Measurements from ENCODE around the gene GALNT18. TPM values are rescaled to one million over a fixed set of nuclear protein-coding genes. Genes with fewer than 3 reads are reported as not detected.

The GALNT18 gene
- total RNA-seq, 2 donors from 2014 or later = 28.2 to 57.8 TPM

DNA sequence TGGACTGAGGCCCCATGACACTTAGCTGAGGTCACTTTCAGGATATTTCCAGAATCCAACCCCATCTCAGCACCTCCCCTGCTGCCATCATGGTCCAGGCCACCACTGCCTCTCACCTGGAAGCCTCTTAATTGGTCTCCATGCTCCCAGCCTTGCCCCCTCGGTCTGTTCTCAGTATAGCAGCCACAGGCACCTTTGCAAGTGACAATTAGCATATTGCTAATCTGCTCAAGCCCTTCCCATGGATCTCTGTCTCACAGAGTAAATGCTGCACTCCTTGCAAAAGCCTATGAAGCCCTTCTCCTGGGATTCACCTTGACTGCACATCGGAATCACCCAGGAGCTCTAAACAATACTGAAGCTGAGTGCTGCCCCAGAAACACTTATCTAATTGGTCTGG lies 175.2 kb downstream of the GALNT18 start:
- Histone ChIP-seq H3K36me3 (no peaks in the 10 kb centered on the region), H3K4me1 (ENCODE audit: control insufficient read depth in 1 of 2, low read depth in 2 of 2) (peaks cover 6 to 40% of the 10 kb centered on the region in 2 donors), H3K27me3 (replicated peaks; ENCODE audit: insufficient read depth) (no peaks in the 10 kb centered on the region), H3K9me3 (no peaks in the 10 kb centered on the region), H3K4me3 (no peak overlapping the region), H3K27ac (no peak overlapping the region)
- DNase-seq (ENCODE audit: low spot score) (no peak), ATAC-seq (ENCODE audit: insufficient number of reproducible peaks, low FRiP score, low read depth) (no peak)
- TF ChIP-seq, protein P1, sequence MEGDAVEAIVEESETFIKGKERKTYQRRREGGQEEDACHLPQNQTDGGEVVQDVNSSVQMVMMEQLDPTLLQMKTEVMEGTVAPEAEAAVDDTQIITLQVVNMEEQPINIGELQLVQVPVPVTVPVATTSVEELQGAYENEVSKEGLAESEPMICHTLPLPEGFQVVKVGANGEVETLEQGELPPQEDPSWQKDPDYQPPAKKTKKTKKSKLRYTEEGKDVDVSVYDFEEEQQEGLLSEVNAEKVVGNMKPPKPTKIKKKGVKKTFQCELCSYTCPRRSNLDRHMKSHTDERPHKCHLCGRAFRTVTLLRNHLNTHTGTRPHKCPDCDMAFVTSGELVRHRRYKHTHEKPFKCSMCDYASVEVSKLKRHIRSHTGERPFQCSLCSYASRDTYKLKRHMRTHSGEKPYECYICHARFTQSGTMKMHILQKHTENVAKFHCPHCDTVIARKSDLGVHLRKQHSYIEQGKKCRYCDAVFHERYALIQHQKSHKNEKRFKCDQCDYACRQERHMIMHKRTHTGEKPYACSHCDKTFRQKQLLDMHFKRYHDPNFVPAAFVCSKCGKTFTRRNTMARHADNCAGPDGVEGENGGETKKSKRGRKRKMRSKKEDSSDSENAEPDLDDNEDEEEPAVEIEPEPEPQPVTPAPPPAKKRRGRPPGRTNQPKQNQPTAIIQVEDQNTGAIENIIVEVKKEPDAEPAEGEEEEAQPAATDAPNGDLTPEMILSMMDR (IDR thresholded peaks at IDR 0.05) = no peak

DNA sequence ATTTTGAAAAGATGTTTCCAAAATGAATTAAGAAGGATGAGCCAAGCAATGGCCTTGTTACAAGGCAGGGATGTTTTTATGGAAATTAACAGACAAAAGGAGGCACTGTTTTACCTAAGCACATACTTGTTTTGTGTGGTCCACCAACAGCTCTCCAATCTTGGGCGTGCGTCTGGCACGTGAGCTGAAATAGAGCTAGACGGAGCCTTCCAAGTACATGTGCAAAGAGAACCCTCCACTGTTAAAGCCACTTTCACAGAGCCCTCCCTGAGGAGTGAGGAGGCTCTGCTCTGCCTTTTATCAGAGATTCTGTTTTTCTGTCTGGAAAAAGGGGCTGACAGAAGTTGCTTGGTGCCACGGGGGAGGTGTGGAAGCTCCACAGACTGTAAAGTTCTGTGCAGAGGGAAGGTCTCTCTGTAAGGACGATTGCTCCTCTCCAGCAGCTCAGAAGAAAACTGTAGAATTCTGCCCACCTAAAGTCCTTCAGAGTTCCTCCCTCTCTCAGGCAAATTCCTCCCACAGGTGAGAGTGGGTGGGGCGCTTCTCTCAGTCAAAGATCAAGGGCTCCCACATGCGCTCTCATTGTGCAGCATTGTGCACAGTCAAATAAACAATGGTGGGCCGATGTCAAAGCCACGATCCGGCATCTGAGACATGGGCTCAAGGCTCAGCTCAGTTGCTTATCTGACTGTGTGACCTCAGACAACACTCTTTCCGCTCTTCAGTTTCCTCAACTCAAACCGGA lies 176.2 kb downstream of the GALNT18 start:
- H3K27ac ChIP-seq = no peak overlapping the region
- peaks cover 0 to 31% of the 10 kb centered on the region in 2 donors for H3K4me1 ChIP-seq (ENCODE audit: control insufficient read depth in 1 of 2, low read depth in 2 of 2)
- TF ChIP-seq, protein P1 (IDR thresholded peaks at IDR 0.05) = no peak
- ATAC-seq (ENCODE audit: insufficient number of reproducible peaks, low FRiP score, low read depth) (no peak), DNase-seq (ENCODE audit: low spot score) (no peak)
- H3K27me3 ChIP-seq (replicated peaks; ENCODE audit: insufficient read depth) = no peaks in the 10 kb centered on the region
- no peaks in the 10 kb centered on the region for H3K36me3 ChIP-seq
- H3K9me3 ChIP-seq = no peaks in the 10 kb centered on the region
- no peak overlapping the region for H3K4me3 ChIP-seq

DNA sequence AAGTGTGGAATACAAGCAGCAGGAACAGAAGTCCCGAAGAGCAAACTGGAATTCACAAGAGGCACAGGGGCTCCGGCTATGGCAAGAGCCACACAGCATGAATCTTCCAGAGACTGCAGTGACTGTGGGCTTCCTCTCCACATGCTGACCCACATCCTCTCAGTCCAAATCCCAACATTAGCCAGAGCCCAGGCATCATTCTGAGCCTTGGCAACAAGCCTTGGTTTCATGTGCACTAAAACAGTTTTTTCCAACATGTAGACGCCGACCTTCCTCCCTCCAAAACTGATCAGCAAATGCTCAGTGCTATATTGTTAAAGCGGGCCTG lies 177.0 kb downstream of the GALNT18 start:
- DNase-seq (ENCODE audit: low spot score) (no peak), ATAC-seq (ENCODE audit: insufficient number of reproducible peaks, low FRiP score, low read depth) (no peak)
- peaks cover 0 to 26% of the 10 kb centered on the region in 2 donors for H3K4me1 ChIP-seq (ENCODE audit: control insufficient read depth in 1 of 2, low read depth in 2 of 2)
- peak overlapping the region; percentile 39 to 68 for H3K27ac ChIP-seq
- no peaks in the 10 kb centered on the region for H3K9me3 ChIP-seq
- H3K27me3 ChIP-seq (replicated peaks; ENCODE audit: insufficient read depth) = no peaks in the 10 kb centered on the region
- H3K36me3 ChIP-seq = no peaks in the 10 kb centered on the region
- no peak overlapping the region for H3K4me3 ChIP-seq
- TF ChIP-seq, protein P1 (IDR thresholded peaks at IDR 0.05) = no peak

DNA sequence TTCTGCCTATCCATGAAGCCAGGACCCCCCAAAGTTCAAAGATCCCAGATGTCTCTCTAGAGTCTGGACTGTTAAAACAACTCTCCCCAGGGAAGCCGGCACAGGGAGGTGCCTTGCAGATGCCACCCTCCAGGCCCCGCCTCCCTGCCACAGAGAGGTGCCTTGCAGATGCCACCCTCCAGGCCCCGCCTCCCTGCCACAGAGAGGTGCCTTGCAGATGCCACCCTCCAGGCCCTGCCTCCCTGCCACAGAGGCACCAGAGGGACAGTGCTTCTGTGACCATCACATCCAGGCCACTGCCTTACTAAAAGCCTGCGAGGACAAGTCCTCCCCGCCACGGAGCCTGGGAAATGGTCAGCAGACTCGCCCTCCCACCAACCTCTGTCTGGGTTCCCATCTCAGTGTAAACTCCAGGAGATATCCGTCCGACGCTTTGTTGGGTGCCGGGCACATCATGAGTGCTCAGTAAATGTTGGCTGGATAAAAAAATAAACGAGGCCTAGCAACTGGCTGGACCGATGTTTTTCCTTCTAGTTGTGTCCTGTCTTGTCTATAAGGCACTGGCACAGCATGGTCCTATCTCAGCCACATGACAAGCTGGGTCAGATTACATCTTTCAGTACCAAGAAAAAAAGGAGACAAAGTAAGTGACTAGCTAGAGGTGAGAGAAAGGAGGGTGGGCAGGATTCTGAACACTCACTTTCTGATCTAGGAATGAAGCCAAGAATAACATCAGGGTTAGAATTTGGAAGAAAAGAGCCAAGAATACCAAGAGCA lies 177.6 kb downstream of the GALNT18 start:
- Histone ChIP-seq H3K27me3 (replicated peaks; ENCODE audit: insufficient read depth) (no peaks in the 10 kb centered on the region), H3K27ac (peak overlapping the region; percentile 46 to 68), H3K36me3 (no peaks in the 10 kb centered on the region), H3K9me3 (no peaks in the 10 kb centered on the region), H3K4me3 (no peak overlapping the region), H3K4me1 (ENCODE audit: control insufficient read depth in 1 of 2, low read depth in 2 of 2) (peaks cover 0 to 26% of the 10 kb centered on the region in 2 donors)
- ATAC-seq (ENCODE audit: insufficient number of reproducible peaks, low FRiP score, low read depth) (no peak), DNase-seq (ENCODE audit: low spot score) (no peak)
- TF ChIP-seq, protein P1 (IDR thresholded peaks at IDR 0.05) = no peak

DNA sequence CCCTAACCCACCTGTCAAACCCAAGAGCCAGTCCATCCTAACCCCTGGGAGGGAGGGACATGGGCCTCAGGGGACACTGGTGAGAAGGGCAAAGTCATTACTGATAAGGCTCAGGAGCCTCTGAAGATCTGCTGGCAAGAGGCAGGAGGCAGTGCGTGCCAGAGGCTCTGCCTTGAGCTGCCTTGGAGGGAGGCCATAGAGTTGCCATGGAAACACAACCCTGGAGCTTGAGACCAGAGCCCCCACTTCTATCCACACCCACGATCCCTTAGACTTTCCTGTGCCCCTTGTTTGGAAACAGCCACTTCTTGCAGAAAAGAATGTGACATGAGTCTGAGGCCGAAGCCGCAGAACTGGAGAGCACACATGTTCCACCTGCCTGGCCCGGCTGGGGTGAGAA lies 179.0 kb downstream of the GALNT18 start:
- ATAC-seq (ENCODE audit: insufficient number of reproducible peaks, low FRiP score, low read depth) (no peak), DNase-seq (ENCODE audit: low spot score) (no peak)
- Histone ChIP-seq H3K4me3 (no peak overlapping the region), H3K9me3 (no peaks in the 10 kb centered on the region), H3K36me3 (no peaks in the 10 kb centered on the region), H3K4me1 (ENCODE audit: control insufficient read depth in 1 of 2, low read depth in 2 of 2) (peaks cover 0 to 26% of the 10 kb centered on the region in 2 donors), H3K27ac (no peak overlapping the region), H3K27me3 (replicated peaks; ENCODE audit: insufficient read depth) (no peaks in the 10 kb centered on the region)
- TF ChIP-seq, protein P1 (IDR thresholded peaks at IDR 0.05) = no peak
